Measurements from ENCODE around the gene PTCD3.

GRCh38 chr2:86074256-86074655, 31.8 kb upstream of the PTCD3 start:
- no peak for TF ChIP-seq CTCF (IDR thresholded peaks at IDR 0.05)
- TF ChIP-seq POLR2AphosphoS5 (IDR thresholded peaks at IDR 0.05; ENCODE audit: low read depth, low read length) = no peak; the same call in 1 of the 2 replicates
- no peak for TF ChIP-seq SIN3A (IDR thresholded peaks at IDR 0.05; ENCODE audit: borderline replicate concordance, insufficient read depth, low read depth, low read length)
- no peak for TF ChIP-seq REST (IDR thresholded peaks at IDR 0.05; ENCODE audit: insufficient read depth in 1 of 2, low read depth in 2 of 2, low read length in 1 of 2)
- no peak for TF ChIP-seq TCF7L2 (IDR thresholded peaks at IDR 0.05; ENCODE audit: low read depth, low read length)
